Panc1 (cell line): ENCODE measurements around the gene NCS1. TPM values are rescaled to one million over a fixed set of nuclear protein-coding genes. Genes with fewer than 3 reads are reported as not detected.

Source experiments
- ATAC-seq: fragments of 200-7000 bp; cut with Tn5 transposase; 2 replicates; pipeline ENCODE4 v1.9.1; 2020; ENCODE audit warnings: mild to moderate bottlenecking, moderate library complexity
- BruUV-seq: library from RNA; stranded (reverse); fragments of 400-500 nt; replicated peaks from 2 replicates; lab custom pipeline; 2021; lab: Mats Ljungman, UMichigan
- CTCF ChIA-PET: fragments of 300-600 bp; sonication (Branson Sonifier 250); formaldehyde crosslinking; loops from one replicate; lab custom pipeline; 2022; ENCODE audit warnings: antibody characterized with exemption; lab: Charles Lee
- POLR2A ChIA-PET: fragments of 300-600 bp; sonication (Branson Sonifier 250); formaldehyde crosslinking; loops from one replicate; lab custom pipeline; 2022; ENCODE audit warnings: antibody characterized with exemption; lab: Charles Lee
- DNase-seq: peaks from one replicate; pipeline ENCODE4 v3.0.0-alpha.2; 2010; ENCODE audit warnings: low read depth, low spot score
- H3K27ac ChIP-seq: 2 replicates; pipeline ENCODE4 v1.5.1; 2011; ENCODE audit warnings: mild to moderate bottlenecking, low read length, inconsistent platforms
- H3K27me3 ChIP-seq: fragments of 200-500 bp; sonication (Bioruptor generic); 2 replicates; pipeline ENCODE4 v1.6.0; 2014; ENCODE audit warnings: low read length, inconsistent platforms; ENCODE audit not compliant: control insufficient read depth, insufficient read depth
- H3K36me3 ChIP-seq: fragments of 200-500 bp; sonication (Bioruptor generic); 2 replicates; pipeline ENCODE4 v1.5.1; 2014; ENCODE audit warnings: inconsistent platforms, mild to moderate bottlenecking, low read length, moderate library complexity; ENCODE audit not compliant: control insufficient read depth, insufficient read depth
- H3K4me1 ChIP-seq: 2 replicates; pipeline ENCODE4 v1.5.1; 2011; ENCODE audit warnings: inconsistent platforms, mild to moderate bottlenecking, low read length, moderate library complexity; ENCODE audit not compliant: control insufficient read depth, insufficient read depth
- H3K4me3 ChIP-seq, 2 experiments: 2 replicates each; pipeline ENCODE4 v1.5.1; 2011 to 2012; ENCODE audit warnings: low read depth in 2 of 2, low read length in 2 of 2, mild to moderate bottlenecking in 2 of 2, inconsistent platforms in 1 of 2, moderate library complexity in 1 of 2
- H3K9me3 ChIP-seq: fragments of 200-500 bp; sonication (Bioruptor generic); 2 replicates; pipeline ENCODE4 v1.5.1; 2014; ENCODE audit warnings: low read depth, mild to moderate bottlenecking, inconsistent platforms, low read length, moderate library complexity; ENCODE audit not compliant: control insufficient read depth, insufficient read depth
- CTCF ChIP-seq: fragments of 450-650 bp; IDR thresholded peaks from 2 replicates; pipeline ENCODE4 v1.5.1; 2017; ENCODE audit warnings: mild to moderate bottlenecking
- POLR2AphosphoS5 ChIP-seq: IDR thresholded peaks from 2 replicates; pipeline ENCODE4 v1.6.1; 2012; ENCODE audit warnings: mild to moderate bottlenecking, low read depth, low read length, moderate library complexity
- SIN3A ChIP-seq: IDR thresholded peaks from 2 replicates; pipeline ENCODE4 v1.6.1; 2012; ENCODE audit warnings: low read depth, mild to moderate bottlenecking, low read length, moderate library complexity, borderline replicate concordance; ENCODE audit not compliant: insufficient read depth
- TCF7L2 ChIP-seq: IDR thresholded peaks from 2 replicates; pipeline ENCODE4 v1.6.1; 2011; ENCODE audit warnings: mild to moderate bottlenecking, low read depth, low read length, inconsistent platforms
- in situ Hi-C: cut with HindIII; loops from 2 replicates; pipeline ENCODE4 v1.10.0; 2016; ENCODE audit warnings: low sequenced_read_pairs, low pct_unique_long_range_greater_than_20kb
- intact Hi-C: fragments of 100-400 bp; cut with micrococcal nuclease; formaldehyde crosslinking; loops from one replicate; pipeline ENCODE4 v1.10.0; 2022; ENCODE audit not compliant: unreplicated experiment
- total RNA-seq: library from RNA; stranded (reverse); gene quantifications from one replicate; pipeline ENCODE4 v1.2.1, GENCODE V29; 2021; ENCODE audit not compliant: unreplicated experiment
- TF ChIP-seq, protein P1 (sequence below), 2 experiments: IDR thresholded peaks; 2 replicates each; pipeline ENCODE4 v1.6.1; 2011 to 2012; ENCODE audit warnings: low read depth in 2 of 2, control low read depth in 1 of 2, low read length in 1 of 2, mild to moderate bottlenecking in 1 of 2, moderate library complexity in 1 of 2; ENCODE audit not compliant: insufficient read depth in 1 of 2

The NCS1 gene
- total RNA-seq, 1 experiment from 2014 or later: 31.6 TPM

DNA sequence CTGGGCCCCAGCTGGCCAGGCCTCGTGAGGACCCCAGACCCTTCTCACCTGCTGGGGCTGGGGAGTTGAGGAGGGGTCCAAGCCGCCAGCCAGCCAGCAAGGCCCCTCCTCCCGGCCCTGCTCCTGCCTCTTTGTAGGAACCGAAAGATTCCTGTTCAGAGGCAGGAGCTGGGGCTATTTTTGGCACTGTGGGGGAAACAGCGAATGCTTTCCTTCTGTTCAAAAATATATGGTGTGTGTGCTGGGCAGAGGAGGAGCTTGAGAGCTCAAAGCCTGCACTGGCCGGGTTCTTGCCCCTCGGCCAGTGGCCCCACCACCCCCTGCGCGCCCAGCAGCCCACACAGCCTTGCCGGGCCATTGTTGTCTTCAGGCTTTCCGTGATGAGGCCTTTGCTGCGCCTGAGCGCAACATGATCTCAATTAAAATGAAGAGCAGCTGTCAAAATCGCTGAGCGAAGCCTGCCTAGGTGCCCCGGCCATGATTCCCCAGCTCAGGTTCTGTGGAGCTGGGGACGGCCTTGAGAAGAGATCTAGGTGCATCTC is 13.4 kb downstream of the NCS1 start:
- intact Hi-C loops (no loop called here), in situ Hi-C loops (no loop called here)
- TF ChIP-seq POLR2AphosphoS5 (no peak), TCF7L2 (no peak), CTCF (no peak), SIN3A (no peak)
- TF ChIP-seq, protein P1, sequence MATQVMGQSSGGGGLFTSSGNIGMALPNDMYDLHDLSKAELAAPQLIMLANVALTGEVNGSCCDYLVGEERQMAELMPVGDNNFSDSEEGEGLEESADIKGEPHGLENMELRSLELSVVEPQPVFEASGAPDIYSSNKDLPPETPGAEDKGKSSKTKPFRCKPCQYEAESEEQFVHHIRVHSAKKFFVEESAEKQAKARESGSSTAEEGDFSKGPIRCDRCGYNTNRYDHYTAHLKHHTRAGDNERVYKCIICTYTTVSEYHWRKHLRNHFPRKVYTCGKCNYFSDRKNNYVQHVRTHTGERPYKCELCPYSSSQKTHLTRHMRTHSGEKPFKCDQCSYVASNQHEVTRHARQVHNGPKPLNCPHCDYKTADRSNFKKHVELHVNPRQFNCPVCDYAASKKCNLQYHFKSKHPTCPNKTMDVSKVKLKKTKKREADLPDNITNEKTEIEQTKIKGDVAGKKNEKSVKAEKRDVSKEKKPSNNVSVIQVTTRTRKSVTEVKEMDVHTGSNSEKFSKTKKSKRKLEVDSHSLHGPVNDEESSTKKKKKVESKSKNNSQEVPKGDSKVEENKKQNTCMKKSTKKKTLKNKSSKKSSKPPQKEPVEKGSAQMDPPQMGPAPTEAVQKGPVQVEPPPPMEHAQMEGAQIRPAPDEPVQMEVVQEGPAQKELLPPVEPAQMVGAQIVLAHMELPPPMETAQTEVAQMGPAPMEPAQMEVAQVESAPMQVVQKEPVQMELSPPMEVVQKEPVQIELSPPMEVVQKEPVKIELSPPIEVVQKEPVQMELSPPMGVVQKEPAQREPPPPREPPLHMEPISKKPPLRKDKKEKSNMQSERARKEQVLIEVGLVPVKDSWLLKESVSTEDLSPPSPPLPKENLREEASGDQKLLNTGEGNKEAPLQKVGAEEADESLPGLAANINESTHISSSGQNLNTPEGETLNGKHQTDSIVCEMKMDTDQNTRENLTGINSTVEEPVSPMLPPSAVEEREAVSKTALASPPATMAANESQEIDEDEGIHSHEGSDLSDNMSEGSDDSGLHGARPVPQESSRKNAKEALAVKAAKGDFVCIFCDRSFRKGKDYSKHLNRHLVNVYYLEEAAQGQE (IDR thresholded peaks at IDR 0.05; ENCODE audit: insufficient read depth in 1 of 2, low read depth in 2 of 2, low read length in 1 of 2): no peak
- no peaks in the 10 kb centered on the region for H3K36me3 ChIP-seq
- H3K4me1 ChIP-seq: peaks cover 40% of the 10 kb centered on the region
- ChIA-PET CTCF (no interaction called here), POLR2A (interaction anchor here (0.7 kb wide), 1 partner anchor 9 kb away, joined by 3 read pairs; no protein-coding TSS in a partner anchor)
- DNase-seq: no peak
- no peak overlapping the region for H3K4me3 ChIP-seq
- no peaks in the 10 kb centered on the region for H3K9me3 ChIP-seq
- peak overlapping the region; percentile 65 for H3K27ac ChIP-seq
- no TSS peak for BruUV-seq
- no peak for ATAC-seq
- H3K27me3 ChIP-seq: no peaks in the 10 kb centered on the region

DNA sequence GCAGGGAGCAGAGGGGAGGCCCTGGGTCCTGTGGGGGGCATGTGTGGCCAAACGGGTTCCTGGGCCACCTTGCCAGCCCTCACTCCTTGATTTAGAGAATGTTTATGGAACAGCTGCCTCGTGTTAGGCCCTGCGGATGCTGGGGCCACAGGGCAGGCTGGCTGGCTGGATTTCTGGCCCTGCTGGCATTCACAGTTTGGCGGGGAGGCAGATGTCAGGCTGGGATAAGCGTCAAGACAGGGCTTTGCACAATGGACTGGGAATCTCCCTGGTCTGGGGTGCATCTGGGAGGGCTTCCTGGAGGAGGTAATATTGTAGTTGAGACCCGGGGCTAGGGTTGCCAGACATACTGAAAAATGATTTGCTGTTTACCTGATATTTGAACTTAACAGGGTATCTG is 13.8 kb downstream of the NCS1 start:
- no peak overlapping the region for H3K4me3 ChIP-seq
- H3K36me3 ChIP-seq: no peaks in the 10 kb centered on the region
- peak overlapping the region; percentile 79 for H3K27ac ChIP-seq
- H3K4me1 ChIP-seq: peaks cover 40% of the 10 kb centered on the region
- no peak for ATAC-seq
- H3K27me3 ChIP-seq: no peaks in the 10 kb centered on the region
- DNase-seq: no peak
- in situ Hi-C loops (no loop called here), intact Hi-C loops (no loop called here)
- TF ChIP-seq POLR2AphosphoS5 (no peak), SIN3A (no peak), TCF7L2 (no peak), CTCF (no peak)
- TF ChIP-seq, protein P1 (IDR thresholded peaks at IDR 0.05; ENCODE audit: insufficient read depth in 1 of 2, low read depth in 2 of 2, low read length in 1 of 2): no peak
- H3K9me3 ChIP-seq: no peaks in the 10 kb centered on the region
- CTCF ChIA-PET: no interaction called here
- no TSS peak for BruUV-seq
- POLR2A ChIA-PET: interaction anchor here (0.7 kb wide), 1 partner anchor 9 kb away, joined by 3 read pairs; no protein-coding TSS in a partner anchor
